ENCODE results near the gene KLF12. TPM values are rescaled to one million over a fixed set of nuclear protein-coding genes. Genes with fewer than 3 reads are reported as not detected.
A peak's percentile ranks its signal among the peaks of the same experiment; 100 is the strongest.

The KLF12 gene
- total RNA-seq, 1 experiment from 2014 or later: 12.3 TPM

GRCh38 chr13:74128156-74128767, 5.9 kb downstream of the KLF12 start:
- H3K27ac ChIP-seq: no peak overlapping the region

DNA sequence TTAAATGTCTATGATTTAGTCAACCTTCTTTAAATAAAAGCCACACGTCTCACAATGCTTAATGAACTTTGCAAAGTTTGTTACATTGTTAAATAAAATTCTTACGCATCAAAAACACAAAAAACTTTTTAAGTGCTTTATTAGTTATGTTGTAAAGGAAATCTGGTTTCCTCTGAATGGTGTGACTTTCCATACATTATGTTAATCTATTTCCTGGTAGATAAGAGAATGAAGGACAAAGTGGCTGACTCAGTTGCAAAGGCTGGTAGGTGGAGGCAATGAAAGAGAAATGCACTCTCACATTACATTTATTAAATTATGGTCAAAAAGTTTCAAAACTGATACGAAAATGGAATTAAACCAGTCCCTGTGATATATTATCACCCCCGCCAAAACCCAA, 15.9 kb downstream of the KLF12 start:
- Histone ChIP-seq H3K4me1 (no peaks in the 10 kb centered on the region), H3K4me3 (no peak overlapping the region), H3K27ac (no peak overlapping the region), H3K36me3 (no peaks in the 10 kb centered on the region; the same call in 1 of the 2 replicates), H3K27me3 (no peaks in the 10 kb centered on the region), H3K9me3 (replicated peaks) (peaks cover 3% of the 10 kb centered on the region)
- DNase-seq: no peak

More at GRCh38 chr13:74128156-74128767, 5.9 kb downstream of the KLF12 start:
- Histone ChIP-seq H3K4me1 (peaks cover 13% of the 10 kb centered on the region), H3K27me3 (no peaks in the 10 kb centered on the region), H3K36me3 (no peaks in the 10 kb centered on the region), H3K9me3 (replicated peaks) (no peaks in the 10 kb centered on the region), H3K4me3 (no peak overlapping the region)
- DNase-seq: no peak

DNA sequence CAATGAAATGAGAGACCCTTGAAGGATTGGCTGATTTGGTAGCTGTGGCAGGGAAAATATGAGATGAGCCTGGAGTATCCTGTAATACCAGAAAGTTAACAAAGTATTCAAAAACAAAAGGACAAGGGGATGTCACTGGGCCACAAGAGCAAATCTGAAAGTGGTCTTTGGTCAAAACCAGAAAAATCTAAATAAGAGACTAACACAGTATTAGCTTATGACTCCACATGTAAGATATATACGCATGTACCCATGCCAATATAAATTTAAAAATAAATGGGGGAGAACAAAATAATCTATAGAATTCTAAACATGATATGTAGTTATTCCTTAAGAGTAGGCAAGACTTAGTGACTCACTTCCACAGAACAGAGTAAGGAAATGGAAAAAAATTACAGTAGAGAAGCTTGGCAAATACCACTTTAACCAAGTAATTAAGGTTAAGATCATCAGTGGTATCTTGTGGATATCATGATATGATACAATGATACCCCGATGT, 16.9 kb downstream of the KLF12 start:
- Histone ChIP-seq H3K36me3 (no peaks in the 10 kb centered on the region; the same call in 1 of the 2 replicates), H3K4me1 (no peaks in the 10 kb centered on the region), H3K4me3 (no peak overlapping the region), H3K27me3 (no peaks in the 10 kb centered on the region), H3K9me3 (replicated peaks) (peaks cover 3% of the 10 kb centered on the region), H3K27ac (no peak overlapping the region)
- no peak for DNase-seq

DNA sequence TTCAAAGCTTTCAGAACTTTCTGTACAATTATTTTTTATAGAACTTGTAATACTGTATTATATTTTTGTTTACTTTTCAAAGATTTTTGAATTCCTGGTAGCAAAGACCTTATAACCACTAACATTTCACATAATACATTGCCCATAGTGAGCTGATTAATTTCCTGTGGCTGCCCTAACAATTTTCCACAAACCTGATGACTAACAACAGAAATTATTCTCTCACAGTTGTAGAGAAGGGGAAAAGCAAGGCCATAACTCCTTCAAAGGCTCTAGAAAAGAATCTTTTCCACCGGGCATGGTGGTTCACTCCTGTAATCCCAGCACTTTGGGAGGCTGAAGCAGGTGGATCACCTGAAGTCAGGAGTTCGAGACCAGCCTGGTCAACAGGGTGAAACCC, 19.1 kb downstream of the KLF12 start:
- no peak overlapping the region for H3K27ac ChIP-seq
- no peak for DNase-seq
- H3K4me3 ChIP-seq: no peak overlapping the region
- H3K4me1 ChIP-seq: no peaks in the 10 kb centered on the region
- no peaks in the 10 kb centered on the region for H3K27me3 ChIP-seq
- H3K36me3 ChIP-seq: no peaks in the 10 kb centered on the region
- H3K9me3 ChIP-seq (replicated peaks): peaks cover 3% of the 10 kb centered on the region

DNA sequence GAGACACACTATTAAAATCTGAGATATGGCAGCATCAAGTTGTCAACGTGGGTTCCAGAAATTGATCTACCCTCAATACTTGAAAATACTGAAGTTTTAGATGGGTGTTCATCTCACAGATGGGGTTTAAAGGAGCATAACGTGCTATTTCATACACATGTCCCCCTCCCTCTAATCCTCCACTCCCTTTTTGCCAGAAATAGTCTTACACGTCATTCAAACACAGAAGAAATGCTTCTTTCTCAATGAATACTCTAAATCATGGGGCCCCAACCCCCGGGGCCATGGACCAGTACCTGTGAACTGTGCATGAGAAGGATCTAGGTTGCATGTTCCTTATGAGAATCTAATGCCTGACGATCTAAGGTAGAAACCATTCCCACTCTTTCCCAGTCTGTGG, 19.6 kb downstream of the KLF12 start:
- no peak for DNase-seq
- Histone ChIP-seq H3K9me3 (replicated peaks) (peaks cover 3% of the 10 kb centered on the region), H3K27ac (no peak overlapping the region), H3K27me3 (no peaks in the 10 kb centered on the region), H3K4me3 (no peak overlapping the region), H3K4me1 (no peaks in the 10 kb centered on the region), H3K36me3 (no peaks in the 10 kb centered on the region)

- no peaks in the 10 kb centered on the region for H3K4me1 ChIP-seq
- H3K27me3 ChIP-seq: no peaks in the 10 kb centered on the region
- no peaks in the 10 kb centered on the region; the same call in 1 of the 2 replicates for H3K9me3 ChIP-seq (replicated peaks)
- no peak overlapping the region for H3K27ac ChIP-seq
- no peaks in the 10 kb centered on the region for H3K36me3 ChIP-seq
- no peak overlapping the region for H3K4me3 ChIP-seq
- DNase-seq: no peak
These were observed 20.0 kb downstream of the KLF12 start for GRCh38 chr13:74114202-74114601.

GRCh38 chr13:74111901-74112824, 22.0 kb downstream of the KLF12 start:
- H3K27ac ChIP-seq: no peak overlapping the region
- H3K36me3 ChIP-seq: no peaks in the 10 kb centered on the region
- no peak overlapping the region for H3K4me3 ChIP-seq
- no peaks in the 10 kb centered on the region; the same call in 1 of the 2 replicates for H3K9me3 ChIP-seq (replicated peaks)
- no peaks in the 10 kb centered on the region for H3K27me3 ChIP-seq
- no peaks in the 10 kb centered on the region for H3K4me1 ChIP-seq
- no peak for DNase-seq

DNA sequence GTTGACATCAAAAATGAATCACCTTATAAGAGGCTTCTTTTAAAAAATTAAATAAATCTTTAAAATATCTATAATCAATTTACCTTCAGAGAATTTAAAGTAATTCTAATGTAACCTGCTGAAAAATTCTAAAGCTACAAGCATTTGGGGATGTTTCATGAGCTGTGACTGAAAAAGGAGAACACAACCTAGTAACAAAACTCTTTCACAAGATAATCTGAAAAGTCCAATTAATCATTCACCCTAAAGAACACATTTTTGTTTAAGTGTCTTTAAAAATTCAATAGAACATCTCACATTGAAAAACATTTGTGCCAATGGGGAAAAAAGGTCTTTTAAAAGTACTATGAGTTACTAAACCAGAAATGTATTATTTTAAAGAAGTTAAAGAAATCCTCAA, 22.8 kb downstream of the KLF12 start:
- no peak for DNase-seq
- no peaks in the 10 kb centered on the region for H3K27me3 ChIP-seq
- no peak overlapping the region for H3K27ac ChIP-seq
- H3K9me3 ChIP-seq (replicated peaks): no peaks in the 10 kb centered on the region; the same call in 1 of the 2 replicates
- no peaks in the 10 kb centered on the region for H3K4me1 ChIP-seq
- no peaks in the 10 kb centered on the region for H3K36me3 ChIP-seq
- no peak overlapping the region for H3K4me3 ChIP-seq

DNA sequence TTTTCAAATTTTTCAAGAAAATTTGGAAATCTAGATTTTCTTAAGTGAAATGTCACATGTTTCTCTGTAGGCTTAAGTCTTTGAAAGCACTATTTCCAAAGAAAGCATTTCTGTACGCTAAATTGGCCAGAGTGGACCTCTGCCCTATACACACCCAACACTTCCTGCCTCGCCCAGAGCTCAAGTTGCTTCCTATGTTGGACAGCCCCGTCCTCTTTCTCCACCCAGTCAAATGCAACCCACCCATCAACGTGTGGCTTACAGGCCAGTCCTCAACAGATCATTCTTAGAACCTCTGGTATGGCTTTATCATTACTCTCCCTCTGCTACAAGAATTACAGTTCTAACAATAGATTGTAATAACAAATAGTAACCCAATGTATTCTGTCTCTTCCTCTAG, 24.2 kb downstream of the KLF12 start:
- Histone ChIP-seq H3K27ac (no peak overlapping the region), H3K4me3 (no peak overlapping the region), H3K27me3 (no peaks in the 10 kb centered on the region), H3K4me1 (no peaks in the 10 kb centered on the region), H3K36me3 (no peaks in the 10 kb centered on the region), H3K9me3 (replicated peaks) (no peaks in the 10 kb centered on the region; the same call in 1 of the 2 replicates)
- DNase-seq: no peak

DNA sequence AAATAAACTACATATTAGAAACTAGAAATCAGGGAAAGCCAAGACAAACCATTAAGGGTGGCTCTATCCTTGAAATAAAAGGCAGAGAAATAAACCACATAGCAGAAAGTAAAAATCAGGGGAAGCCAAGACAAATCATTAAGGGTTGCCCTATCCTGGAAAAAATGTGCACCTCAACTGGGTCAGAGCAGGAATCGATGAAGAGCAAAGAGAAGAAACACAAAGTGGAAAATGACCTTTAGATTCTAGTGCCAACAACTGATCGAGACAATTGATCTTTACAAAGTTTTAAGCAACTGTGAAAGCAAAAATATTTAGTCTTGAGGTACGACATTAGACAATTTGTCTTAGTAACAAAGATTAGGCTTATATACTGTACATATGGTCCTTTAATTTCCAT, 26.6 kb downstream of the KLF12 start:
- no peak overlapping the region for H3K27ac ChIP-seq
- H3K36me3 ChIP-seq: 0 out of 2 replicates have a peak, but pooled peaks cover 4% of the 10 kb centered on the region
- H3K9me3 ChIP-seq (replicated peaks): no peaks in the 10 kb centered on the region; the same call in 1 of the 2 replicates
- H3K4me3 ChIP-seq: no peak overlapping the region
- no peak for DNase-seq
- no peaks in the 10 kb centered on the region for H3K27me3 ChIP-seq
- H3K4me1 ChIP-seq: peaks cover 7% of the 10 kb centered on the region; the same call in 1 of the 2 replicates

- H3K4me1 ChIP-seq: peaks cover 7% of the 10 kb centered on the region; the same call in 1 of the 2 replicates
- 0 out of 2 replicates have a peak, but pooled peaks cover 4% of the 10 kb centered on the region for H3K36me3 ChIP-seq
- no peak overlapping the region for H3K4me3 ChIP-seq
- no peaks in the 10 kb centered on the region; the same call in 1 of the 2 replicates for H3K9me3 ChIP-seq (replicated peaks)
- H3K27ac ChIP-seq: no peak overlapping the region
- no peaks in the 10 kb centered on the region for H3K27me3 ChIP-seq
- no peak for DNase-seq
These were observed 28.3 kb downstream of the KLF12 start for GRCh38 chr13:74105871-74106270.

DNA sequence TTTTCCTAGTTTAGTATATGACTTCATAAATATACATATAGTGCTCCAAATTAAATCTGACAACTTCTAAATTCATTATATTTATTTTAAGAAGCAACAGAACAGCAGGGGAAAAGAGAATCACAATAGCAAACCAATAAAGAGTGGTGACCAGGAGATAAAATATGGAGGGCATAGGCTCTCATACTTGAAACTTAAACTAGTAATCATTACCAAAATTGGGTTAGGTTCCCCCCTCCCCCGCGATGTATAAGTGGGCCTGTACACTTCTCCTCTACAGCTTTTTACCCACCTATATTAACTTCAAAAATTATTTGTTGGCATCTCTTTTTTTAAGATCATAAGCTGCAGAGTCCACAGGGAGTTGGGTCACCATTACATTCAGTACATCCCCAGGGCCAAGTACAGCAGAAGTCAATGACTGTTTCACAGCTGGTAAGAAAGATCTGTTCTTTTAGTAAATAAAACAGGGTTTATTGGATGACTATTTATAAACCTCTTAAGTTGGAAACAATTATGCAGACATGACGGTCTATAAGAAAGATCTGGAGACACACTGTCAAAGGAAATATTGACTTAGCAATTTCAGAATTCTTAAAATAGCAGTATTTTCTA, 29.4 kb downstream of the KLF12 start:
- Histone ChIP-seq H3K9me3 (replicated peaks) (no peaks in the 10 kb centered on the region; the same call in 1 of the 2 replicates), H3K27me3 (no peaks in the 10 kb centered on the region), H3K27ac (no peak overlapping the region), H3K36me3 (0 out of 2 replicates have a peak, but pooled peaks cover 4% of the 10 kb centered on the region), H3K4me3 (no peak overlapping the region), H3K4me1 (peaks cover 7% of the 10 kb centered on the region; the same call in 1 of the 2 replicates)
- no peak for DNase-seq

GRCh38 chr13:74103970-74104555, 30.1 kb downstream of the KLF12 start:
- no peak for DNase-seq
- Histone ChIP-seq H3K27me3 (no peaks in the 10 kb centered on the region), H3K27ac (no peak overlapping the region), H3K9me3 (replicated peaks) (no peaks in the 10 kb centered on the region; the same call in 1 of the 2 replicates), H3K4me1 (peaks cover 7% of the 10 kb centered on the region; the same call in 1 of the 2 replicates), H3K36me3 (0 out of 2 replicates have a peak, but pooled peaks cover 4% of the 10 kb centered on the region), H3K4me3 (no peak overlapping the region)

GRCh38 chr13:74103196-74103595, 31.0 kb downstream of the KLF12 start:
- peaks cover 7% of the 10 kb centered on the region; the same call in 1 of the 2 replicates for H3K4me1 ChIP-seq
- peak; percentile 7 to 16 for DNase-seq
- no peak overlapping the region for H3K4me3 ChIP-seq
- no peak overlapping the region for H3K27ac ChIP-seq
- no peaks in the 10 kb centered on the region for H3K27me3 ChIP-seq
- 0 out of 2 replicates have a peak, but pooled peaks cover 4% of the 10 kb centered on the region for H3K36me3 ChIP-seq
- H3K9me3 ChIP-seq (replicated peaks): no peaks in the 10 kb centered on the region; the same call in 1 of the 2 replicates
